Liver (tissue), 3 donors: Measurements from ENCODE around the gene RNF149.
"Not testable (repeated sequence)": the region's sequence is repeated elsewhere in the genome, so short reads cannot be mapped to it uniquely, and the experiment has no call there.

ENCODE experiments used
- EGR1 ChIP-seq, 2 donors: IDR thresholded peaks; 2 replicates each; pipeline ENCODE4 v1.6.1; 2016 to 2018; ENCODE audit warnings: antibody characterized with exemption in 2 of 2, low read depth in 2 of 2
- HNF4G ChIP-seq: IDR thresholded peaks from 2 replicates; pipeline ENCODE4 v1.6.1; 2016; ENCODE audit warnings: antibody characterized with exemption
- JUND ChIP-seq, 2 donors: IDR thresholded peaks; 2 replicates each; pipeline ENCODE4 v1.6.1; 2016; ENCODE audit warnings: antibody characterized with exemption in 2 of 2
- SP1 ChIP-seq: IDR thresholded peaks from 2 replicates; pipeline ENCODE4 v1.6.1; 2018; ENCODE audit warnings: antibody characterized with exemption, mild to moderate bottlenecking
- TAF1 ChIP-seq: conservative IDR thresholded peaks from 2 replicates; pipeline ENCODE4 v1.6.1; 2016; ENCODE audit warnings: antibody characterized with exemption, mild to moderate bottlenecking
- YY1 ChIP-seq: IDR thresholded peaks from 2 replicates; pipeline ENCODE4 v1.6.1; 2016; ENCODE audit warnings: antibody characterized with exemption, mild to moderate bottlenecking
- TF ChIP-seq, protein P1 (sequence below): fragments of 150-350 bp; IDR thresholded peaks from 2 replicates; pipeline ENCODE4 v1.5.1; 2017; ENCODE audit warnings: improper control_type of control experiment, low read depth, low read length; ENCODE audit not compliant: missing input control
- TF ChIP-seq, protein P2 (sequence below): IDR thresholded peaks from 2 replicates; pipeline ENCODE4 v1.6.1; 2016; ENCODE audit warnings: antibody characterized with exemption
- donor health status: healthy.
- donor health status: healthy.

DNA sequence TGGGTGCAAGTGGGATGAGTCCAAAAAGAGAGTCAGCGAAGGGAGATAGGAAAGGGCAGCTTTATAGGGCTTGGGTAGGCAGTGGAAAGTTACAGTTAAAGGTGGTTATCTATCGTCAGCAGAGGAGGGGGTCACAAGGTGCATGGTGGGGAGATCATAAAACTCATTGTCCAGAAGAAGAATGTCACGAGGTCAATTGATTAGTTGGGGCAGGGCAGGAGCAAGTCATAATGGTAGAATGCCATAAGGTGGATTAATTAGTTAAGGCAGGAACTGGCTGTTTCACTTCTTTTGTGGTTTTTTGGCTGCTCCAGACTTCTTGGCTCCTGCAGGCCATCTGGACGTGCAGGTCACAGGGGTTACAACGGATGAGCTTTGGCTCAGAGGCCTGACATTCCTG, 59.7 kb downstream of the RNF149 start:
- TF ChIP-seq, protein P1, sequence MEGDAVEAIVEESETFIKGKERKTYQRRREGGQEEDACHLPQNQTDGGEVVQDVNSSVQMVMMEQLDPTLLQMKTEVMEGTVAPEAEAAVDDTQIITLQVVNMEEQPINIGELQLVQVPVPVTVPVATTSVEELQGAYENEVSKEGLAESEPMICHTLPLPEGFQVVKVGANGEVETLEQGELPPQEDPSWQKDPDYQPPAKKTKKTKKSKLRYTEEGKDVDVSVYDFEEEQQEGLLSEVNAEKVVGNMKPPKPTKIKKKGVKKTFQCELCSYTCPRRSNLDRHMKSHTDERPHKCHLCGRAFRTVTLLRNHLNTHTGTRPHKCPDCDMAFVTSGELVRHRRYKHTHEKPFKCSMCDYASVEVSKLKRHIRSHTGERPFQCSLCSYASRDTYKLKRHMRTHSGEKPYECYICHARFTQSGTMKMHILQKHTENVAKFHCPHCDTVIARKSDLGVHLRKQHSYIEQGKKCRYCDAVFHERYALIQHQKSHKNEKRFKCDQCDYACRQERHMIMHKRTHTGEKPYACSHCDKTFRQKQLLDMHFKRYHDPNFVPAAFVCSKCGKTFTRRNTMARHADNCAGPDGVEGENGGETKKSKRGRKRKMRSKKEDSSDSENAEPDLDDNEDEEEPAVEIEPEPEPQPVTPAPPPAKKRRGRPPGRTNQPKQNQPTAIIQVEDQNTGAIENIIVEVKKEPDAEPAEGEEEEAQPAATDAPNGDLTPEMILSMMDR = not testable (repeated sequence)
- TF ChIP-seq TAF1; SP1; EGR1 (IDR thresholded peaks at IDR 0.05; ENCODE audit: low read depth in 2 of 2); JUND (IDR thresholded peaks at IDR 0.05); YY1; HNF4G: not testable (repeated sequence)
- TF ChIP-seq, protein P2, sequence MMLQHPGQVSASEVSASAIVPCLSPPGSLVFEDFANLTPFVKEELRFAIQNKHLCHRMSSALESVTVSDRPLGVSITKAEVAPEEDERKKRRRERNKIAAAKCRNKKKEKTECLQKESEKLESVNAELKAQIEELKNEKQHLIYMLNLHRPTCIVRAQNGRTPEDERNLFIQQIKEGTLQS = not testable (repeated sequence)
